CD4-positive, alpha-beta T cell treated with Interleukin-17A for 1 hour (primary cell): Measurements from ENCODE around the gene SMIM44.

Source experiments
- DNase-seq: peaks from one replicate; pipeline ENCODE4 v3.0.0-alpha.2; 2020

Gene SMIM44

DNA sequence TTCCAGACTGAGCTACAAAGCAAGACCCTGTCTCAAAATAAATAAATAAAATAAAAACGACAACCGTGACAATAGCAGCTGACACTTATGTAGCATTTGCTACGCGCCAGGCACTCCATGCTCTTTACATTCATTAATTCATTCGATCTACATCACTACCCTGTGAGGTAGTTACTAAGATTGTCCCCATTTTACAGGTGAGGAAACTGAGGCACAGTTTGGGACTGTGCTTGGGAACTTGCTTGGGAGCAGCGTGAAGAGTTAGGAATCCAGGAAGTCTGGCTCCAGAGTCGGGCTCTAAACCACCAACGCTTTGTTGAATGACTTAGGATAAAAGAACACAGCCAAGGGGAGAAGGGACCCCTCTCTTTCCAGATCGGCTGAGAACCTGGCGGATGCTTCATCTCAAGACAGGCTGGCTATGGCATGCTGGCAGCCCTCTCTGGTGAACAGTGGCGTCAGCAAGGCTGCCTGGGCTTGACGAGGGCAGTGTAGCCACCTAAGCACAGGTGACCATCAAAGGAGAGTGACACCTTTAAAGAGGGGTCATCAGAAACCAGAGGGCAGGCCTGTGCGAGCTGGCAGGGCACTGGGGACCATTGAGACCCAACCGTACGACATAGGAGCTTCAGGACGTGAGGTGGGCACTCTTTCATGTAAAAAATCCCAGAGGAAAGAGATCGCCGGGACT is 16.6 kb upstream of the SMIM44 start:
- no peak for DNase-seq

- no peak for DNase-seq
Measured at GRCh38 chr19:3497757-3498520, 14.7 kb upstream of the SMIM44 start.

GRCh38 chr19:3496392-3497273 is 13.4 kb upstream of the SMIM44 start:
- no peak for DNase-seq

GRCh38 chr19:3494559-3494958 is 11.3 kb upstream of the SMIM44 start:
- DNase-seq: peak; percentile 59

DNA sequence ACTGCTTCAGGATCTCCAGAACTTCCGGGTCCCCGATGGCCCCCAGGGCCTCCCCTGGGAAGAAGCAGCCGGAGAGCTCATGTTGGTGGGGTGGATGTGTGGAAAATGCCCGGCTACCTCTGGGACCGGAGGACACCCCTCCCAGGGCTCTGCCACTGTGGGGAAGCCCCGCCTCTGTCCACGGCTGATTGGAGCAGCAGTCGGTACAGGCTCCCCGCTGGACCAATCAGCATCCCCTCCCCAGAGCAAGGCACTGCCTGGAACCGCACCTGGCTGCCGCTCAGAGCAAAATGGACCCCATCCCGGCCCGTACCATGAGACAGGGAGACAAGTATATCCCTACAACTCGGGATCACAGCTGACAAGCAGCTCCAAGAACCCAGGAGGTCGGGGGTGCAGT is 10.8 kb upstream of the SMIM44 start:
- DNase-seq: peak; percentile 37

GRCh38 chr19:3493651-3494050 is 10.4 kb upstream of the SMIM44 start:
- DNase-seq: no peak

DNA sequence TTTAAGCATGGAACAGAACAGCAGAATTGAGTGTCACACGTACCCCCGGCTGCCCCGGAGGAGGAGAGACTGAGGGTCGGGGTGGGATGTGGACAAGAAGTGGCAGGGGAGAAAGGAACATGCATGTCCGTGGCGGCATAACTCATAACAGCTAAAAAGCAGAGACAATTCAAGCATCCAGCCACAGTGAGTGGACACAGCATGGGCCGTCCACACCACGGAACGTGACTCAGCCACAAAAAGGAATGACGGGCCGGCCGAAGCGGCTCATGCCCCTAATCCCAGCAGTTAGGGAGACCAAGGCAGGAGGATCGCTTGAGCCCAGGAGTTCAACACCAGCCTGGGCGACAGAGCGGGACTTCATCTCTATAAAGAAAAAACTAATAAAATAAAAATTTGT is 9.7 kb upstream of the SMIM44 start:
- no peak for DNase-seq

GRCh38 chr19:3492131-3492839 is 9.0 kb upstream of the SMIM44 start:
- DNase-seq: no peak

GRCh38 chr19:3491396-3492119 is 8.3 kb upstream of the SMIM44 start:
- no peak for DNase-seq

- no peak for DNase-seq
Measured at GRCh38 chr19:3482507-3483225, 575 bp downstream of the SMIM44 start.

DNA sequence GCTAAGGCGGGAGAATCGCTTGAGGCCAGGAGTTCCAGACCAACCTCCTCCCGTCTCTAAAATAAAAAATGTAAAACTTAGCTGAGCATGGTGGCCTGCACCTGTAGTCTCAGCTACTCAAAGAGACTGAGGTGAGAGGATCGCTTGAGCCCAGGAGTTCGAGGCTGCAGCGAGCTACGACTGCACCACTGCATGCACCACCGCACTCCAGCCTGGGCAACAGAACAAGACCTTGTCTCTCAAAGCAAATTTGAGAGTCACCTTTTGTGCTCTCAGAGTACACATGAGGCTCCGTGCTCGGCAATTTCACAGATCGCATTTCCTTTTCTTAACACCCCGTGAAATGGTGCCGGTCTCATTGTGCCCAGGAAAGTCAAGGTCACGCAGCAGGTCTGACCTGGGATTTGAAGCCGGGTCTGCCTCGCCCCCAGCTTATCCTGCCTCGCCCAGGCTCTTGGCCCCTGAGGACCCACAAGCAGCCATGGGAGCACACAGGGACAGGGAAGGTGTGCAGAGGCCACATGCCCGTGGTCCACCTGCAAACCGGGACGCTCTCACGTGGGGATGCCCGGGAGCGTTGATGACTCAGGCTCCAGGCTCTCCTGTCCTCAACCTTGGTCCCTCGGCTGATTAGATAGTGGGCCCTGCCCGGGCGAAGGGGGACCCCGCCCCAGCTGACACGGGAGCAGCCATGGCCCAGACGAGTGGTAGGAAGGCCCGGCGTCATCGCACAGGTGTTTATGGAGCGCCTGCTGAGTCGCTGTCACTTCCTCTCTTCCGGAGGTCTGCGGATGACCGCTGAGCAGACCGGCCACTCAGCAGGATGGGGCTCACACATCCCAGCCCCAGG is 1.8 kb downstream of the SMIM44 start:
- no peak for DNase-seq

DNA sequence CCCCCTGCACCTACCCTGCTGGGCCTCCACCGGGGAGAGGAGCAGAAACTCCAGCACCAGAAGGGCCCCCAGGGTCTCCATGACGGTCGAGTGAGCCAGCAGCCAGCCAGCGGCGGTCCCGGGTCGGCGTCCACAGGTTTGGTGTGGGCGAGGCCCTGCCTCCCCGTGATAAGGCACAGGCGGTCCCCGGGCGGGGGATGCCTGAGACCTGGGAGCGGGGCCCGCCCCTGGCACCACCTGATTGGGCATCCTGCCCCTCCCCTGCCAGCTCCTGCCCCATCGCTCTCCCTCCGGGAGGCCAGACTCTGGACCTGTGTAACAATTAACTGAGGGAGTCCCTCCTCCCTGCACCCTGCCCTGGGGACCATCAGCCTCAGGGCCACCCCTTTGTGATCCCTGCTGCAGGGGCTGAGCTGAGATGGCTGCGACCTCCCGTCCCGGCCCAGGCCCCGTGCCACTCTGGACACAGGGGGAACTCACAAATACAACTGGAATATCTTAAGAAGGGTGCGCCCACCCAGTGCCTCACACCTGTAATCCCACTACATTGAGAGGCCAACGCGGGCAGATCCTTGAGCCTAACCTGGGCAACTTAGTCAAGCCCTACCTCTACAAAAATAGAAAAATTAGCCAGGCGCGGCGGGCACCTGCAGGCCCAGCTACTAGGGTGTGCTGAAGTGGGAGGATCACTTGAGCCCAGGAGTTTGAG is 2.7 kb downstream of the SMIM44 start, which contains the start of gene SMIM24:
Gene SMIM24 (minus strand): TSS at position 143 of the 709 bp plus-strand sequence. CDS start 62 bp downstream, at position 81.
- DNase-seq: no peak

DNA sequence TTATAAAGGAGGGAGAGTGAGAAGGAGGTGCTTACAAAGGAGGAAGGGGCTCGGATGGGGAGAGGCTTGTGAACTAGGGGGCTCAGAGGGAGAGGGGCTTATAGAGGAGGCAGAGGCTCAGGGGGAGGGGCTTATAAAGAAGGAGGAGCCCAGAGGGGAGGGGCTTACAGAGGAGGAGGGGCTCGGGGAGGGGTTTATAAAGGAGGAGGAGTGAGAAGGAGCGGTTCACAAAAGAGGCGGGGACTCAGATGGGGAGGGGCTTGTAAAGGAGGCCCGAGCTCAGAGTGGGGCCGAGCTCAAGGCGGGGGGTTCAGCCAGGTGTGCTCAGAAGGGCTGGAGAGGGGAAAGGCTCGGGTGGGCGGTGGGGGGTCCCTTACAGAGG is 3.4 kb downstream of the SMIM44 start:
- peak; percentile 39 for DNase-seq

DNA sequence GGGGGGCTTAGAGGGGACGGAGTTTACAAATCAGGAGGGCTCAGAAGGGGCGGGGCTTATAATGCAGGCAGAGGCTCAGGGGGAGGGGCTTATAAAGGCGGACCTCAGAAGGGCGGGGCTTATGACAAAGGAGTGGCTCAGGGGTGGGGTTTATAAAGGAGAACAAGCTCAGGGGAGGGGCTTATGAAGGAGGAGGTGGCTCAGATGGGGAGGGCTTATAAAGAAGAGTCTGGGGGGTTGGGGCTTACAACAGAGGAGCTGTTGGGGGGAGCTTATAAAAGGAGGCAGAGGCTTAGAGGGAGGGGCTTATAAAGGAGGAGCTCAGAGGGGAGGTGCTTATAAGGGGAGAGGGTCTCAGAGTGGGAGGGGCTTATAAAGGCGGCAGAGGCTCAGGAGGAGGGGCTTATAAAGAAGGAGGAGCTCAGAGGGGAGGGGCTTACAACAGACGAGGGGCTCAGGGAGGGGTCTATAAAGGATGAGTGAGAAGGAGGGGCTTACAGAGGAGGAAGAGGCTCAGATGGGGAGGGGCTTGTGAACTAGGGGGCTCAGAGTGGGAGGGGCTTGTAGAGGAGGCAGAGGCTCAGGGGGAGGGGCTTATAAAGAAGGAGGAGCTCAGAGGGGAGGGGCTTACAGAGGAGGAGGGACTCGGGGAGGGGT is 3.9 kb downstream of the SMIM44 start:
- DNase-seq: peak; percentile 73

- DNase-seq: peak; percentile 19
Measured at GRCh38 chr19:3478409-3479176, 4.6 kb downstream of the SMIM44 start.

DNA sequence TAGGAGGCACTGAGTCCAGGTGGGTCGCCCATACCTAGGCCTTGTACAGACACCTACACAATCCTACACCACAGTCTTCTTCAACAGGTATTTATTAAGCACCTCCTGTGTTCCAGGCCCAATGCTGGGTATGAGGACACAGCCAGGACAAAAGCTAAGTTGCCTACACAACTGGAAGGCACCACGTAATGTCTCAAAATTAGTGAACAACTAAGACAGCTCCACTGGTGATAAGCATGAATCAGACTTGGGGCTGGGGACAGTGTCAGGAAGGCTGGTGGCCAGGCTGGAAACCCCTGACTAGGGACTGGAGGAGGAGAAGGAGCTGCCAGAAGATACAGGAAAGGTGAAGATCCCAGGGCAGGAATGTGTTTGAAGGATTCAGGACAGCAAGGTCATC is 5.3 kb downstream of the SMIM44 start:
- no peak for DNase-seq

DNA sequence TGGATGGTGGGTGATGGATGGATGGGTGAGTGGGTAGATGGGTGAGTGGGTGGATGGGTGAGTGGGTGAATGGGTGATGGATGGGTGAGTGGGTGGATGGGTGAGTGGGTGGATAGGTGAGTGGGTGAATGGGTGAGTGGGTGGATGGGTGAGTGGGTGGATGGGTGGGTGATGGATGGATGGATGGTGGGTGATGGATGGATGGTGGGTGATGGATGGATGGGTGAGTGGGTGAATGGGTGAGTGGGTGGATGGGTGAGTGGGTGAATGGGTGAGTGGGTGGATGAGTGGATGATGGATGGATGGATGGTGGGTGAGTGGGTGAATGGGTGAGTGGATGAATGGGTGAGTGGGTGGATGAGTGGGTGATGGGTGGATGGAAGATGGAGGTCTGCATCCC is 5.7 kb downstream of the SMIM44 start:
- no peak for DNase-seq

- DNase-seq: no peak
Measured at GRCh38 chr19:3476830-3477229, 6.4 kb downstream of the SMIM44 start.
